NCI-H82 treated with DMSO at 0.1 percent for 48 hours (cell line): ENCODE results near the gene PDGFA.

Experiments used
- DNase-seq: peaks from one replicate; lab custom pipeline; 2025; ENCODE audit not compliant: unreplicated experiment; lab: John Stamatoyannopoulos, UW

The PDGFA gene

DNA sequence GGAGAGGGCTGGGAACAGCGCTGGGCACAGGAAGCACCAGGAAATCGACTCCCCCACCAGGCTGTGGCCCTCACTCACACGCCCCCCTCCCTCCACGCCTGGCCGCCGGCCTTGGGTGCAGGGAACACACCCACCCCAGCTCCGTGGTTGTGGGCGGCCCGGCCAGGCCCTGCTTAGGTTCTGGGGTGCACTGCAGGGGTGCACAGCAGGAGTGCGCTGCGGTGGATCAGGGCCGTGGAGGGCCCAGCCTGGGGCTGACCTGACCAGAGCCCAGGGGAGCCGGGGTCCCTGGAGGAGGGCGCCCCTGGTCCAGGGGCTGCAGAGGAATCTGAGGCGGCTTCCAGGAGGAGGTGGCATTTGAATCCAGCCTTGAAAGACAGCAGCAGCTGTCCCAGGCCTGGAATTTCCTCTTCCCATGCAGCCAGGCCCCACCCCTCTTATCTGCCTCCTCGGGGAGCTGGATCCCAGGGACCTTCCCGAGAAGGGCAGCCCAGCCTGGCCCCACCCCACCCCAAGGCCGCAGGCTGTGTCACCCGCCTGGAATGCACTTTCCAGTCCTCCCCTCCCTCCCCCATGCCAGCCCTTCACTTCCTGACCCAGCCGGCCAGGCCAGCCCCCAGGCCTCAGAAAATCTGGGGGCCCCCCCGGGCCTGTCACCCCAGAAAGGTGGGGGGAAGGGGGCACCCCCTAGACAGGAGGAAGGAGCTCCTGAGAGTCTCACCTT, 18.4 kb upstream of the PDGFA start:
- no peak for DNase-seq

GRCh38 chr7:536231-536630, 16.6 kb upstream of the PDGFA start:
- DNase-seq, result no peak

DNA sequence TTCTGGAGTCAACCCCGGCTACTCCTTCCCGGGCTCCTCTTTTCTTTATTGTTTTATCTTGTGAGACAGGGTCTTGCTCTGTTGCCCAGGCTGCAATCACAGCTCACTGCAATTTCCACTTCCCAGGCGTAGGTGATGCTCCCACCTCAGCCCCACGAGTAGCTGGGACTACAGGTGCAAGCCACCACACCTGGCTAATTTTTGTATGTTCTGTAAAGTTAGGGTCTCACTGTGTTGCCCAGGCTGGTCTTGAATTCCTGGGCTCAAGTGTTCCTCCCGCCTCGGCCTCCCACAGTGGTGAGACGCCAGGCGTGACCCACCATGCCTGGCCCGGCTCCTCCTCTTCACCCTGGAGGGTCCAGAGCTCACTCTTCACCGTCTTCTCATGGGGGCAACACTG, 15.3 kb upstream of the PDGFA start:
- DNase-seq, result no peak

DNA sequence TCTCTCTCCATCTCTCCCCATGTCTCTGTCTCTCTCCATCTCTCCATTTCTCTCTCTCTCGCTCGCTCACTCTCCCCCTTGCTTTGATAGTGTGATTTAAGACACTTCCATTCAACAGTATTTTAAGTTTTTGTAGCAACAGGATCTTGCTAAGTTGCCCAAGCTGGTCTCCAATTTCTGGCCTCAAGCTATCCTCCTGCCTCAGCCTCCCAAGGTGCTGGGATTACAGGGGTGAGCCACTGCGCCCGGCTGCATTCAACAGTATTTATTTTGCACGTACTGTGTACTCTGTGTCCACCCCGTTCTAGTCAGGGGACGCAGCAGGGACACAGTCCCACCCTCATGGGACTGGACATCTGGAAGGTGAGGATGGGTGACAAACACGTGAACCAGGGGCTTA, 14.4 kb upstream of the PDGFA start:
- no peak for DNase-seq

DNA sequence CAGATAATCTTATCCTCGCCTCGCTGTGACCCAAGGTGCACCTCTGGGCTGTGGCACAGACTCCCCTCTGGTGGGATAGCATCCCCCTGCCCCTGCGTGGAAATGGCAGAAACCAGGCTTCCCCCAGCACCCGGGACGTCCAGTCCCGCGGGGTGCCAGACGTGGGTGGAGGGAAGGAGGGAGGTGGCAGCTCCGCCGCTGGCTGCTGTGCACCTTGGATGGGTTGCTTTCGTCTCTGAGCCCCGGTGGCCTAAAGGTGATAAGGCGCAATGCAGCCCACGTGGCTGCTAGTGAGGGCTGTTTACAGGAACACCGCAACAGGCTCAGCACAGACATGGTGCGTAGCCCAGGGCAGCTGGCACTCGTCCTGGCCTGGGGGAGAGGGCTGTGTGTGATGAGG, 13.6 kb upstream of the PDGFA start:
- DNase-seq, result no peak

DNA sequence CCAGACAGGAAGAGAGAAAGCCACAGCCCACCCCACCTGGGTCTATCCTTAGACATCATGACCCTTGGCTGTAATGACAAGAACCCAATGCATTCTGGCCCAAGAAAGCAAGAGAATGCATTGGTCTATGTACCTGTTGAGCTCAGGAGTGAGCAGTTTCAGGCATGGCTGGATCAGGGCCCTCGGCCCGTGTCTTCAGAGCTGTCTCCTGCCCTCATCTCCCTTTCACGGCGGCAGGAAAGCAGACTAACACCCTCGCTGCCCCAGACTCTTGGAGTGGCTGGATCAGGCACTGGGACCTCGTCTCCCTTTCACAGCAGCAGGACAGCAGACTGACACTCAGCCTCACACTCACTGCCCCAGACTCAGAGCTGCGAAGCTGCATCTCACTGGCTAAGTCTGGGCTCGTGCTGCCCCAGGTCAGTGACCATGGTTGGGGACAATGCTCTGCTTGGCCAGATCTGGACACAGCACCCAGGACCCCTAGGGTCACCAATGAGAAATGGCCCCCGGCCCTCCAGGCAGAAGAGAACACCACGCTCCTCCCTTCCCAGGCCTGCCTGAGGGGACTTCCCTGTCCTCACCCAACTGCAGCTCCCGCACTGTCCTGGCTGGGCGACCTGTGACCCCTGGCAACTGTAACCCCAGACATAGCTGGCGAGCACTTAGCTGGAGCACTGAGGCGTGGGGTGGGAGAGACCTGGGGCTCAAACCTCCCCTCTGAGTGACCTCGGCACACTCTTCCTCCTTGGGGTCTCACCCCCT, 12.9 kb upstream of the PDGFA start:
- no peak for DNase-seq

DNA sequence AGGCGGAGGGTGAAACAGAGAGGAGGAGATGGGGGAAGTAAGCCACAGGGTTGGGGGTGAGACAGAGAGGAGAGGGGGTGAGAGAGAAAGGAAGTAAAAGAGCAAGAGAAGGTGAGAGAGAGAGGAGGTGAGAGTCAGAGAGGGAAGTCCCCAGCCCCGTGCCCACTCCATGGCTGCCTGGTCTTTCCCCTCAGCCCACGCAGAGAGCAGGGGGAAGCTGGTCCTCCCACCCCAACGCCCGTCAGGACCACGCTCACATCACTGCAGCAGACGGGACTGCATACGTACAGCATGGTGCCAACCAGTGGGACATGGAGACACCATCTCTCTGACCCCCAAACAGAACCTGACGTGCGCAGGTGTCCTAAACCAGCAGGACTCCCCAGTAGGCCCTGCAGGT, 12.1 kb upstream of the PDGFA start:
- no peak for DNase-seq

GRCh38 chr7:528451-528850, 8.8 kb upstream of the PDGFA start:
- DNase-seq, result no peak

- no peak for DNase-seq
These were observed 8.1 kb upstream of the PDGFA start for GRCh38 chr7:527723-528122.

DNA sequence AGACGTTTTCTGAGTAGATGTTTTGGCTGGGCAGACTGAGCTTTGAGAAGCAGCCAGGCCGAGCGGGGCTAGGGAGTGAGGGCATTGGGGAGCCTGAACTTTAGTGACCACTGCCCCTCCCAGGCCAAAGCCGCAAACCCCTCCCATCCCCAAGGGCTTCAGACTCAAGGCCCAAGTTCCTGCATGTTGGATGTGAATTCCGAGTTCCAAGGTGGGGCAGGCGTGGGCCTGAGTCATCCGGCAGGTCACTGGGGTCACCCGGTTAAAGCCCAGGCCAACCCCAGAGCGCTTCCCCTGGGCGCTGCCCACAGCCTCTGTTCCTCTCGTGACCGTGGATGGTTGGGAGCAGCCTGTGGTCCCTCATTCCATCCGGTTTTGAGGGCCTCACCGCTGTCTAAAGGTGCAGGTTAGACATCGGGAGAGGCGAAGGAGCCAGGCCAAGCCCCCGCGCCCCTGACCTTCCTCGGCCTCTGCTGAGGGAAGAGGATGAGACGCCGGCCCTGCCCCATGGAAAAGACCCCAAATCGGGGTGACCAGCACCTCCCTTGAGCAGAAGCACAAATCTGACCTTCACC, 6.9 kb upstream of the PDGFA start:
- no peak for DNase-seq

DNA sequence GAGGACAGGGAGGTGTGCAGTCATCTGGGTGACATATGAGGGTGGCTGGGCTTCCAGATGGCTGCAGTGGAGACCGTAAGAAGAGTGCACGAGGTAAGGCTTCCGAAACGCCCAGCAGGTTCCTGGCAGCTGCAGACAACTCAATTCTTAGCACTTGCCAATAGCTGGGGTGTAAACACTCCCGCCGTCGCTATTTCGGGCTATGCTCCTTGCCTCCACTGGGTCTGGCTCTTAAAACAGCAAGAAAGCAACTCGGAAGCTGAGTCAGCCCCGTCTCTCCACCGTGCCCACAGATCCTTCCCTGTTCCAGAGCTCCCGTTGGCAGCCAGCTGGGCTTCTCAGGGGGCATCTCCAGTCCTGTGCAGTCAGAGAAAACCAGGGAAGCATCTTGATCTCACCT, 6.1 kb upstream of the PDGFA start:
- DNase-seq, result no peak

DNA sequence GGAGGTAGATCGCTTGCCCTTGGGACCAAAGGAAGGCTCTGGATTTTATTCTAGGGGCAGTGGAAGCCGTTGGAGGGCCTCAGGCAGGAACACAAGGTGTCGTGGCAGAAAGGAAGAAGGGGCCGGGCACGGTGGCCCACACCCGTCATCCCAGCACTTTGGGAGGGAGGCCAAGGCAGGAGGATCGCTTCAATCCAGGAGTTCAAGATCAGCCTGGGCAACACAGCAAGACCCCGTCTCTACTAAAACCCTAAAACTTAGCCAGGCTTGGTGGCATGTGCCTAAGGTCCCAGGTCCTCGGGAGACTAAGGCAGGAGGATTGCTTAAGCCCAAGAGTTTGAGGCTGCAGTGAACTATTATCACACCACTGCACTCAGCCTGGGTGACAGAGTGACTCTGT, 5.2 kb upstream of the PDGFA start:
- DNase-seq, result no peak

- no peak for DNase-seq
These were observed 4.0 kb upstream of the PDGFA start for GRCh38 chr7:523347-524336.

- DNase-seq, result no peak
These were observed 3.3 kb upstream of the PDGFA start for GRCh38 chr7:522951-523314.

- no peak for DNase-seq
These were observed 2.7 kb upstream of the PDGFA start for GRCh38 chr7:522071-522950.

- DNase-seq, result no peak
These were observed 1.8 kb upstream of the PDGFA start for GRCh38 chr7:521221-522070.

DNA sequence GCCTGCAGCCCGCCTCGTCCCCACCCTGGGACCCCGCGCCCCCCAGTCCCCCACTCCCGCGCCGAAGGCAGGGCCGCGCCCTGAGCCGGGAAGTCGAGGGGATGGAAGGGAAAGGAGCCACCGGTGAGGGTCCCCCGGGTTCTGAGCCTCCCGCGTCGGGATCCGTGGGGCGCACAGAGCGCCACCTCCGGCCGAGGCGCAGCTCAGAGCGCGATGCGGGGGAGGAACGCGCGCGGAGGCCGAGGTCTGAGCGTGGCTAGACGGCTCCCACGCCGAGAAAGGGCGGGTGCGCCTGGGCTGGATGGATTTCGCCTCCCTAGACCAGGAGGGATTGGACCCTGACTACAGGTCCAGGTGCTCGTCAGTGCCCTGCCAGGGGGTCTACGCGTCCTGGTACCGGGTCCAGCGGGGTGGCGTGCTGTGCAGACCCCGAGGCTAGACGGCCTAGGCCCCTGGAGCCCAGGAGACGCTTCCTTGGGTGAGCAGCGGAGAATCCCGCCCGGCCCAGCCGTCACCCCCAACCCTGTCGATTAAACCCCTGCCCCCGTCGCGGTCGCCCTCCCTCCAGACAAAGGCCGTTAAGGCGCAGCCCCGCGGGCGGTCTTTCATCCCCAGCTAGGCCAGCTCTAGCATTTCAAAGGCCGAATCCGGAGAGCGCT, 986 bp upstream of the PDGFA start:
- DNase-seq, result no peak

DNA sequence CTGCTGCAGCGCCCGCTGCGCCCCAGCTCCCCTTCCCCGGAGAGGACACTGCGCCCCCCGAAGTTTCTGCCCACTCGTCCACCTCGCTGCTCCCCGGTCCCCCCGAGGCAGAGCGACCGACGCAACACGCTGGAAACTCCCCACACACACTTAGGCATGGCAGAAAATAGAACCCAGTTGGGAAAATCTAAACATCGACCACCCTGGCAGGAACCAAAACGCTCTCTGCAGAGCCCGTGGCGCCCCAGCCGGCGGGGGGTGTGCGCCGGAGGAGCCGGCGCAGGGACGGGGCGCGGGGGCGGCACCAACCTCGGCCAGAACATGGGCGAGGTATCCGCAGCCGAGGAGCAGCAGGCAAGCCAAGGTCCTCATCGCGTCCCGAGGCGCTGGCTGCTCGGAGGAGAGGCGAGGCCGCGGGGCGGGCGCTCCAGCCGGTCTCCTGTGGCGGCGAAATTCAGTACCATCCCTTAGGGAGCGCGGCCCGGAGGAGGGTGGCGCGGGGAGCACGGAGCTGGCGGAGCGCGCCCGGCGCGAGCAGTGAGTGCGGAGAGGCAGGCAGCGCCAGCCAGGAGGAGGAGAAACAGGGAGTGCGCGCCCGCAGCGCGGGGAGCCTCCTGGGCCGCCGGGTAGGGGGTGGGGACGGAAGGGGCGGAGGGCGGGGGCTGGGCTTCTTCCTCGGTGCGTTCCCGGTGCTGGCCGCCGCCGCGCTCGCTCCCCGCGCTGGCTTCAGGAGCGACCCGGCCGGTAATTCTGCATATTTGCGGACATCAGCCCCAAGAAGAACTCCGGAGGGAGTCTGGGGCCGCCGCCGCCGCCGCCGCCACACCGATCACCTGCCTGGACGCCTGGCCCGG, 789 bp downstream of the PDGFA start:
- no peak for DNase-seq
